DOHH2 (cell line): ENCODE measurements around the gene POLR3K.
A peak's percentile ranks its signal among the peaks of the same experiment; 100 is the strongest.

Experiments used
- H3F3A ChIP-seq: fragments of 200-600 bp; sonication (generic), shearing (Covaris generic); 2 replicates; pipeline ENCODE4 v1.6.0; 2016; ENCODE audit warnings: antibody characterized with exemption, mild to moderate bottlenecking; ENCODE audit not compliant: control insufficient read depth, insufficient read depth
- H3K27ac ChIP-seq: fragments of 200-600 bp; sonication (generic); 2 replicates; pipeline ENCODE4 v1.5.1; 2014; ENCODE audit warnings: low read depth, mild to moderate bottlenecking, low read length, moderate library complexity
- H3K27me3 ChIP-seq: fragments of 200-600 bp; sonication (generic); 2 replicates; pipeline ENCODE4 v1.6.1; 2014; ENCODE audit warnings: mild to moderate bottlenecking, low read length, mixed read lengths; ENCODE audit not compliant: control insufficient read depth
- H3K36me3 ChIP-seq: fragments of 200-600 bp; sonication (generic); 2 replicates; pipeline ENCODE4 v1.6.1; 2014; ENCODE audit warnings: mild to moderate bottlenecking, low read length, moderate library complexity, mixed read lengths; ENCODE audit not compliant: control insufficient read depth
- H3K4me1 ChIP-seq: fragments of 200-600 bp; sonication (generic); 2 replicates; pipeline ENCODE4 v1.6.1; 2014; ENCODE audit warnings: mild to moderate bottlenecking, low read length, mixed read lengths; ENCODE audit not compliant: control insufficient read depth
- H3K4me2 ChIP-seq: fragments of 200-600 bp; sonication (generic); 2 replicates; pipeline ENCODE4 v1.6.0; 2014; ENCODE audit warnings: mild to moderate bottlenecking, low read length, moderate library complexity
- H3K4me3 ChIP-seq: fragments of 200-600 bp; sonication (generic); 2 replicates; pipeline ENCODE4 v1.5.1; 2014; ENCODE audit warnings: mild to moderate bottlenecking, low read length, mixed read lengths
- H3K79me2 ChIP-seq: fragments of 200-600 bp; sonication (generic); 2 replicates; pipeline ENCODE4 v1.6.1; 2014; ENCODE audit warnings: mild to moderate bottlenecking, low read length, mixed read lengths; ENCODE audit not compliant: control insufficient read depth
- H3K9me2 ChIP-seq: fragments of 200-600 bp; sonication (generic); replicated peaks from 2 replicates; pipeline ENCODE4 v1.6.1; 2014; ENCODE audit warnings: mild to moderate bottlenecking, low read length, mixed read lengths; ENCODE audit not compliant: control insufficient read depth
- H3K9me3 ChIP-seq: fragments of 200-600 bp; sonication (generic); 2 replicates; pipeline ENCODE4 v1.6.1; 2014; ENCODE audit warnings: antibody characterized with exemption, low read length, mixed read lengths; ENCODE audit not compliant: control insufficient read depth, insufficient read depth
- H4K20me1 ChIP-seq: fragments of 200-600 bp; sonication (generic); 2 replicates; pipeline ENCODE4 v1.6.0; 2014; ENCODE audit warnings: low read depth, mild to moderate bottlenecking, antibody characterized with exemption, low read length, moderate library complexity; ENCODE audit not compliant: control insufficient read depth, insufficient read depth
- EZH2phosphoT487 ChIP-seq: fragments of 200-600 bp; sonication (generic); IDR thresholded peaks from 2 replicates; pipeline ENCODE4 v1.6.1; 2017; ENCODE audit warnings: borderline replicate concordance, mild to moderate bottlenecking, antibody characterized with exemption, low read length, moderate library complexity, mixed read lengths
- TF ChIP-seq, protein P1 (sequence below): fragments of 200-600 bp; sonication (generic); IDR thresholded peaks from one replicate; pipeline ENCODE4 v1.5.1; 2014; ENCODE audit warnings: antibody characterized with exemption, mild to moderate bottlenecking, low read depth, low read length; ENCODE audit not compliant: poor library complexity, severe bottlenecking

POLR3K gene

DNA sequence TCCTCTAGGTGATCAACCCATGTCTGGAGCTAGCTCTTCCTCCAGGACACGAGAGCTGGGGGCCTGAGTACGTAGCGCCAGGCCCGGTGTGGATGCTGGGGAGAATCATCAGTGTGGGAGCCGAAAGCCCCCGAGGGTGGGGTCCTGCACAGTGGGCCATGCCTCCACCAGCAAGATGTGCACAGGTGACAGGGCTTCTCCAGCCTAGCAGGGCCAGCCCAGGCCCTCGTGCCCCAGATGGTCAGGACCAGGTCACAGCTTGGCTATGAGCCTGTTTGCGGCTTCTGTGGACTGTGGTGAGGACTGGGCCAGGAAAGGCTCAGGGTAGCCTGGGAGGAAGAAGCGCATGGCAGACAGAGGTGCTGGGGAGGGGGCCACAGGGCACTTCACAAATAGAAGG is 32.5 kb upstream of the POLR3K start:
- Histone ChIP-seq H3K27me3 (no peaks in the 10 kb centered on the region), H4K20me1 (0 out of 2 replicates have a peak, but pooled peaks cover 3% of the 10 kb centered on the region), H3K4me2 (no peak overlapping the region), H3K79me2 (no peaks in the 10 kb centered on the region), H3F3A (0 out of 2 replicates have a peak, but pooled peaks cover 3% of the 10 kb centered on the region), H3K4me3 (no peak overlapping the region), H3K4me1 (peaks cover 11% of the 10 kb centered on the region), H3K27ac (no peak overlapping the region), H3K36me3 (peaks cover 54% of the 10 kb centered on the region), H3K9me3 (no peaks in the 10 kb centered on the region), H3K9me2 (no peaks in the 10 kb centered on the region)
- no peak for TF ChIP-seq EZH2phosphoT487
- TF ChIP-seq, protein P1, sequence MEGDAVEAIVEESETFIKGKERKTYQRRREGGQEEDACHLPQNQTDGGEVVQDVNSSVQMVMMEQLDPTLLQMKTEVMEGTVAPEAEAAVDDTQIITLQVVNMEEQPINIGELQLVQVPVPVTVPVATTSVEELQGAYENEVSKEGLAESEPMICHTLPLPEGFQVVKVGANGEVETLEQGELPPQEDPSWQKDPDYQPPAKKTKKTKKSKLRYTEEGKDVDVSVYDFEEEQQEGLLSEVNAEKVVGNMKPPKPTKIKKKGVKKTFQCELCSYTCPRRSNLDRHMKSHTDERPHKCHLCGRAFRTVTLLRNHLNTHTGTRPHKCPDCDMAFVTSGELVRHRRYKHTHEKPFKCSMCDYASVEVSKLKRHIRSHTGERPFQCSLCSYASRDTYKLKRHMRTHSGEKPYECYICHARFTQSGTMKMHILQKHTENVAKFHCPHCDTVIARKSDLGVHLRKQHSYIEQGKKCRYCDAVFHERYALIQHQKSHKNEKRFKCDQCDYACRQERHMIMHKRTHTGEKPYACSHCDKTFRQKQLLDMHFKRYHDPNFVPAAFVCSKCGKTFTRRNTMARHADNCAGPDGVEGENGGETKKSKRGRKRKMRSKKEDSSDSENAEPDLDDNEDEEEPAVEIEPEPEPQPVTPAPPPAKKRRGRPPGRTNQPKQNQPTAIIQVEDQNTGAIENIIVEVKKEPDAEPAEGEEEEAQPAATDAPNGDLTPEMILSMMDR = no peak

DNA sequence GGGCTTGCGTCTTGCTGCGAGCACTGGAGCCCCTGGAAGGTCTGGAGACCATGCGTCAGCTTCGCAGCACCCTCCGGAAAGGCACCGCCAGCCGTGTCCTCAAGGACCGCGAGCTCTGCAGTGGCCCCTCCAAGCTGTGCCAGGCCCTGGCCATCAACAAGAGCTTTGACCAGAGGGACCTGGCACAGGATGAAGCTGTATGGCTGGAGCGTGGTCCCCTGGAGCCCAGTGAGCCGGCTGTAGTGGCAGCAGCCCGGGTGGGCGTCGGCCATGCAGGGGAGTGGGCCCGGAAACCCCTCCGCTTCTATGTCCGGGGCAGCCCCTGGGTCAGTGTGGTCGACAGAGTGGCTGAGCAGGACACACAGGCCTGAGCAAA is 32.0 kb upstream of the POLR3K start:
- TF ChIP-seq EZH2phosphoT487 = no peak
- TF ChIP-seq, protein P1 = no peak
- Histone ChIP-seq H3K79me2 (no peaks in the 10 kb centered on the region), H3K4me1 (peaks cover 11% of the 10 kb centered on the region), H3K9me2 (no peaks in the 10 kb centered on the region), H3K27ac (no peak overlapping the region), H3K9me3 (no peaks in the 10 kb centered on the region), H3K36me3 (peaks cover 56% of the 10 kb centered on the region), H3K27me3 (no peaks in the 10 kb centered on the region), H3K4me3 (no peak overlapping the region), H3F3A (0 out of 2 replicates have a peak, but pooled peaks cover 3% of the 10 kb centered on the region), H4K20me1 (0 out of 2 replicates have a peak, but pooled peaks cover 3% of the 10 kb centered on the region), H3K4me2 (no peak overlapping the region)

DNA sequence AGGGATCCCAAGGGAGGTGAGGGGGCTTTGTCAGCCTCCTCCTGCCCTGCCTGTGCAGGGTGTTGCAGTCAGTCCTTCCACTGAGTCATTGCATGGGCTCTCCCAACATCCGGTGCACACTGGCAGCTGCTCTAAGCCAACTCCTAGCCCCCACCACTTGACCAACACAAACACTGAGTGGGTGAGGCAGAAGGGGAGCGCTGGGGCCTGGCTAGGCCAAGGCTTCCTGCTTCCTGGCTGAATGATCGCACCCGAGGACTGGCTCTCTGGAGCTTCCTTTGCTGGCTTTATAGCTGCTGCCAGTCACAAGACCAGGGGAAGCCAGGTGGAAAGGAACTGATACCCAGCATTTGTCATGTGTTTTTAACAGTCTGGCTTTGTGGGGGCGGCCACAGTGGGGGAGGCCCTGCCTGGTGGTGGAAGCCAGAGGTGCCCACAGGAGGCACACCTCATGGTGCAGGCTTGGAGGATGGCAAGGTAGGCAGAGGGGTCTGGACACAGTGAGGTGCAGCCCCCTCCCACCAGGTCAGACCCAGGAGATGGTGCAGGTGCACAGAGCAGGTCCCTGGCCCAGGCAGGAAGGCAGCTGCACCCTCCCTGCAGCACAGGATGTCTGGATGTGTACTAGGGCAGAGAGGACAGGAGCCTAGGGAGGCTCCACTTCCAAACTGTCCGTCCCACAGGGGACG is 31.5 kb upstream of the POLR3K start:
- H3K9me3 ChIP-seq = no peaks in the 10 kb centered on the region
- peaks cover 57% of the 10 kb centered on the region for H3K36me3 ChIP-seq
- H3K27me3 ChIP-seq = no peaks in the 10 kb centered on the region
- no peak overlapping the region for H3K4me3 ChIP-seq
- TF ChIP-seq, protein P1 = no peak
- no peak for TF ChIP-seq EZH2phosphoT487
- H3K9me2 ChIP-seq = no peaks in the 10 kb centered on the region
- H3K79me2 ChIP-seq = no peaks in the 10 kb centered on the region
- H3K4me1 ChIP-seq = peaks cover 11% of the 10 kb centered on the region
- H3K4me2 ChIP-seq = no peak overlapping the region; the same call in 1 of the 2 replicates
- H3K27ac ChIP-seq = peak overlapping the region; percentile 20; the same call in 1 of the 2 replicates
- 0 out of 2 replicates have a peak, but pooled peaks cover 3% of the 10 kb centered on the region for H3F3A ChIP-seq
- 0 out of 2 replicates have a peak, but pooled peaks cover 3% of the 10 kb centered on the region for H4K20me1 ChIP-seq
